Left ventricle myocardium inferior (tissue), 1 donor: Measurements from ENCODE around the gene ALG2. TPM values are rescaled to one million over a fixed set of nuclear protein-coding genes. Genes with fewer than 3 reads are reported as not detected.

Experiments
- DNase-seq: peaks from one replicate; pipeline ENCODE4 v3.0.0-alpha.2; 2020
- H3K27ac ChIP-seq: fragments of 200-600 bp; replicated peaks from 2 replicates; pipeline ENCODE4 v1.8.0; 2021
- H3K27me3 ChIP-seq: fragments of 200-600 bp; 2 replicates; pipeline ENCODE4 v1.8.0; 2021; ENCODE audit warnings: low read depth
- H3K36me3 ChIP-seq: fragments of 200-600 bp; 2 replicates; pipeline ENCODE4 v1.8.0; 2021
- H3K4me1 ChIP-seq: fragments of 200-600 bp; 2 replicates; pipeline ENCODE4 v1.8.0; 2021
- H3K4me3 ChIP-seq: fragments of 200-600 bp; 2 replicates; pipeline ENCODE4 v1.8.0; 2021; ENCODE audit warnings: mild to moderate bottlenecking, moderate library complexity
- H3K9me3 ChIP-seq: fragments of 200-600 bp; replicated peaks from 2 replicates; pipeline ENCODE4 v1.8.0; 2021
- CTCF ChIP-seq: fragments of 200-600 bp; IDR thresholded peaks from 2 replicates; pipeline ENCODE4 v1.8.0; 2021; ENCODE audit warnings: antibody characterized with exemption, mild to moderate bottlenecking, borderline replicate concordance
- intact Hi-C: fragments of 100-400 bp; cut with micrococcal nuclease; formaldehyde crosslinking; loops from one replicate; pipeline ENCODE4 v1.11.0; 2022
- total RNA-seq: library from RNA; stranded (reverse); fragmentation: NEBNext Ultra II Directional; extraction: Animal tissue kit (Norgen Biotek cat#: 25700); gene quantifications from one replicate; pipeline ENCODE4 v1.2.1, GENCODE V29; 2021
- donor health status: DM: no; HTN: yes; CAD: no; lungs with severe emphysema.

Gene ALG2
- total RNA-seq, 1 donor from 2014 or later: 14.8 TPM

- no peak for TF ChIP-seq CTCF
- H3K4me1 ChIP-seq: no peaks in the 10 kb centered on the region
- H3K4me3 ChIP-seq: no peak overlapping the region
- H3K27ac ChIP-seq: no peak overlapping the region
- no peaks in the 10 kb centered on the region for H3K36me3 ChIP-seq
- intact Hi-C loops: no loop called here
- H3K9me3 ChIP-seq: no peaks in the 10 kb centered on the region
- H3K27me3 ChIP-seq: peaks cover 1% of the 10 kb centered on the region
- no peak for DNase-seq
These were observed 44.0 kb downstream of the ALG2 start for GRCh38 chr9:99177576-99178366.

GRCh38 chr9:99176527-99177013, 45.2 kb downstream of the ALG2 start:
- intact Hi-C loops: no loop called here
- H3K9me3 ChIP-seq: no peaks in the 10 kb centered on the region
- H3K4me1 ChIP-seq: no peaks in the 10 kb centered on the region
- no peak for TF ChIP-seq CTCF
- H3K4me3 ChIP-seq: no peak overlapping the region
- DNase-seq: no peak
- H3K36me3 ChIP-seq: no peaks in the 10 kb centered on the region
- H3K27me3 ChIP-seq: peaks cover 3% of the 10 kb centered on the region
- no peak overlapping the region for H3K27ac ChIP-seq

- Histone ChIP-seq H3K36me3 (no peaks in the 10 kb centered on the region), H3K27me3 (peaks cover 26% of the 10 kb centered on the region), H3K4me1 (no peaks in the 10 kb centered on the region), H3K9me3 (no peaks in the 10 kb centered on the region), H3K4me3 (no peak overlapping the region), H3K27ac (no peak overlapping the region)
- DNase-seq: no peak
- intact Hi-C loops: no loop called here
- TF ChIP-seq CTCF: no peak
These were observed 47.9 kb downstream of the ALG2 start for GRCh38 chr9:99173570-99174504.

GRCh38 chr9:99172124-99173091, 49.3 kb downstream of the ALG2 start:
- DNase-seq: no peak
- no peaks in the 10 kb centered on the region for H3K4me1 ChIP-seq
- H3K27ac ChIP-seq: no peak overlapping the region
- peaks cover 32% of the 10 kb centered on the region for H3K27me3 ChIP-seq
- no peak overlapping the region for H3K4me3 ChIP-seq
- no peaks in the 10 kb centered on the region for H3K36me3 ChIP-seq
- intact Hi-C loops: no loop called here
- TF ChIP-seq CTCF: no peak
- H3K9me3 ChIP-seq: no peaks in the 10 kb centered on the region
